ENCODE measurements around the gene NACA.
"Not testable (repeated sequence)": the region's sequence is repeated elsewhere in the genome, so short reads cannot be mapped to it uniquely, and the experiment has no call there.

The NACA gene

DNA sequence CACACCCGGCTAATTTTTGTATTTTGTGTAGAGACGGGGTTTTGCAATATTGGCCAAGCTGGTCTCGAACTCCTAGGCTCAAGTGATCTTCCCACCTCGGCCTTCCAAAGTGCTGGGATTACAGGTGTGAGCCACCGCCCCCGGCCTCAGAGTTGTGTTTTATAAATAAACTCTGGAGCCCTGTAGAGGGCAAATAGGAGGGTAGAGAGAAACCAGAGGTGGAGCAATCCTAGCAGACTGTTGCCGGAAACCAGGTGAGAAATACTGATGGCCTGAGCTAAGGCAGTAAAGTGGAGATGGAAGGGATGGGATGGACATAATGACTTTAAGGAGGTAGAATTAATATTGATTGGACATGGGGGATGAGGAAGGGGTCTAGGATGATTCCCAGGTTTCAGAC, 35.4 kb upstream of the NACA start:
- Histone ChIP-seq H2AK5ac (ENCODE audit: low read length, severe bottlenecking) (no peak overlapping the region), H3K23ac (ENCODE audit: low read length in 2 of 2) (no peak overlapping the region), H3K4me3 (ENCODE audit: insufficient read depth in 1 of 2, low read depth in 1 of 2, low read length in 2 of 2) (no peak overlapping the region), H3K9me3 (ENCODE audit: control insufficient read depth, low read length) (no peaks in the 10 kb centered on the region), H4K8ac (ENCODE audit: low read length) (no peak overlapping the region), H2BK5ac (ENCODE audit: low read depth, low read length, poor library complexity, severe bottlenecking) (no peak overlapping the region), H2BK15ac (ENCODE audit: low read depth, poor library complexity, severe bottlenecking) (no peak overlapping the region), H3K79me1 (replicated peaks; ENCODE audit: low read length, poor library complexity, severe bottlenecking) (no peaks in the 10 kb centered on the region), H3K4ac (ENCODE audit: low read depth in 1 of 2, low read length in 2 of 2) (no peak overlapping the region), H4K91ac (ENCODE audit: low read length) (no peak overlapping the region), H3K36me3 (ENCODE audit: control insufficient read depth in 1 of 2, insufficient read depth in 2 of 2, low read depth in 1 of 2, low read length in 2 of 2) (no peaks in the 10 kb centered on the region), H2AFZ (ENCODE audit: low read depth, low read length) (no peak overlapping the region), H3K4me2 (ENCODE audit: low read length, poor library complexity, severe bottlenecking) (no peak overlapping the region), H3K14ac (ENCODE audit: low read length in 2 of 2) (no peak overlapping the region), H2BK120ac (ENCODE audit: low read depth, low read length) (no peak overlapping the region), H3K4me1 (ENCODE audit: control insufficient read depth, insufficient read depth, low read depth, low read length) (no peaks in the 10 kb centered on the region), H3K27ac (ENCODE audit: low read length, poor library complexity, severe bottlenecking) (no peak overlapping the region), H2BK12ac (ENCODE audit: low read length in 2 of 2) (no peak overlapping the region), H3K27me3 (ENCODE audit: control insufficient read depth in 1 of 2, insufficient read depth in 1 of 2, low read length in 2 of 2) (no peaks in the 10 kb centered on the region), H3K18ac (ENCODE audit: low read depth in 1 of 2, low read length in 2 of 2) (no peak overlapping the region), H3K9ac (ENCODE audit: low read length) (no peak overlapping the region)
- DNase-seq: no peak
- 87% methylated on average over 7 of the region's 7 CpGs for WGBS

DNA sequence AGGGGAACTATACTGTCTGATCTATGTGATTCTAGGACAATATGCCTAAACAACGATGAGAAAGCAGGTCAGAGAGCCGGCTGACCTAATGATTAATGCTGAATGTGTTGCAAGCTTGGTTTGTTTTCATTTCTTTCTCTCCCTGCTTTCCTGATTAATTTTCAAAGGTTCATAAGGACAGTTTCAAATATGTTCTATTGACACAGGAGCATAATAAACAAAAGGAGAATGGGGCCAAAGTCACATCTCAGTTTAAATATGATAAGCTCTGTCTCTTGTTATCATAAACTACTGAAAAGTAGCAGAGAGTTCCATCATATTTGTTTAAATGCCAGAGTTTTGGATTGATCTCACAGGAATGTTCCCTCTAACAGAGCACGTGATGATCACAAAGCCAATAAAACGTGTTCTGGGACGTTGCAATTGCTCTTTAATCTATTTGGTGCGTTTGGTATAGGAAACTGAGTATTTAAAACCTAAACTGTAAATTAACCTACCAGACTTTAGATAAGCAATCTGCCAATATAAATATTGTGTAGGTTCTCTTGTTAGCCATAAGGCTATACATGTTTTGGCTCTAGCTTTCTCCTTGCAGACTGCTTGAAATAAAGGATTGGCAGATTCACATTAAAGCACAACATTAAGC, 34.3 kb upstream of the NACA start:
- Histone ChIP-seq H2AK5ac (ENCODE audit: low read length, severe bottlenecking) (no peak overlapping the region), H2BK120ac (ENCODE audit: low read depth, low read length) (no peak overlapping the region), H4K91ac (ENCODE audit: low read length) (no peak overlapping the region), H3K79me1 (replicated peaks; ENCODE audit: low read length, poor library complexity, severe bottlenecking) (no peaks in the 10 kb centered on the region), H3K9ac (ENCODE audit: low read length) (no peak overlapping the region), H2AFZ (ENCODE audit: low read depth, low read length) (no peak overlapping the region), H2BK15ac (ENCODE audit: low read depth, poor library complexity, severe bottlenecking) (no peak overlapping the region), H3K23ac (ENCODE audit: low read length in 2 of 2) (no peak overlapping the region), H3K27me3 (ENCODE audit: control insufficient read depth in 1 of 2, insufficient read depth in 1 of 2, low read length in 2 of 2) (no peaks in the 10 kb centered on the region), H3K9me3 (ENCODE audit: control insufficient read depth, low read length) (no peaks in the 10 kb centered on the region), H3K4me3 (ENCODE audit: insufficient read depth in 1 of 2, low read depth in 1 of 2, low read length in 2 of 2) (no peak overlapping the region), H2BK12ac (ENCODE audit: low read length in 2 of 2) (no peak overlapping the region), H3K18ac (ENCODE audit: low read depth in 1 of 2, low read length in 2 of 2) (no peak overlapping the region), H3K4ac (ENCODE audit: low read depth in 1 of 2, low read length in 2 of 2) (no peak overlapping the region), H3K14ac (ENCODE audit: low read length in 2 of 2) (no peak overlapping the region), H3K4me1 (ENCODE audit: control insufficient read depth, insufficient read depth, low read depth, low read length) (no peaks in the 10 kb centered on the region), H3K36me3 (ENCODE audit: control insufficient read depth in 1 of 2, insufficient read depth in 2 of 2, low read depth in 1 of 2, low read length in 2 of 2) (no peaks in the 10 kb centered on the region), H3K4me2 (ENCODE audit: low read length, poor library complexity, severe bottlenecking) (no peak overlapping the region), H3K27ac (ENCODE audit: low read length, poor library complexity, severe bottlenecking) (no peak overlapping the region), H4K8ac (ENCODE audit: low read length) (no peak overlapping the region), H2BK5ac (ENCODE audit: low read depth, low read length, poor library complexity, severe bottlenecking) (no peak overlapping the region)
- WGBS: 93% methylated on average over 6 of the region's 6 CpGs
- no peak for DNase-seq

DNA sequence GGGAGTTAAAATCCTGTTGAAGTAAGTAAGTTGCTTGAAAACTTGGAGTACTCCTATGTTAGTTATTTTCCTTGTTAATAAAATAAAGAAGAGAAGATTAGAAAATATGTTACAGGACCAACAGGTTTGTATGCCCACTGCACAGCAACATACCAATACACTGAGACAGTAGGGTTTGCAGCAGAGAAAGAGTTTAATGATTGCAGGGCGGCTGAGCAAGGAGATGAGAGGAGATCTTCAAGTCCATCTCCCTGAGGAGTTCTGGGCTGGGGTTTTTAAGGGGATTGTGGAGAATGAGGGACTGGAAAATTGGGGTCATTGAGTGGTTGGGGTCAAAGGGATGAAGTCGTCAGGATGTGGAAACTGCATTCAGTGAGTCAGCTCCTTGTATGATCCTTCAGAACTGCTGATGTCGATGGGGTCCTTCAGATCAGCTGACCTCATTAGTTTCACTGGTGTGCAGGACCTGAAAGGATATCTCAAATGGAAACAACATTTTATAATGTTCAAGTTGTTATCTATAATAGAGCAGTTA, 33.7 kb upstream of the NACA start:
- no peak overlapping the region for H4K91ac ChIP-seq (ENCODE audit: low read length)
- no peaks in the 10 kb centered on the region for H3K9me3 ChIP-seq (ENCODE audit: control insufficient read depth, low read length)
- 84% methylated on average over 3 of the region's 3 CpGs for WGBS
- no peak overlapping the region for H2BK120ac ChIP-seq (ENCODE audit: low read depth, low read length)
- no peak overlapping the region for H3K27ac ChIP-seq (ENCODE audit: low read length, poor library complexity, severe bottlenecking)
- no peaks in the 10 kb centered on the region for H3K36me3 ChIP-seq (ENCODE audit: control insufficient read depth in 1 of 2, insufficient read depth in 2 of 2, low read depth in 1 of 2, low read length in 2 of 2)
- DNase-seq: peak; percentile 42
- H2AK5ac ChIP-seq (ENCODE audit: low read length, severe bottlenecking): no peak overlapping the region
- no peak overlapping the region for H2BK5ac ChIP-seq (ENCODE audit: low read depth, low read length, poor library complexity, severe bottlenecking)
- no peak overlapping the region for H3K14ac ChIP-seq (ENCODE audit: low read length in 2 of 2)
- H3K23ac ChIP-seq (ENCODE audit: low read length in 2 of 2): no peak overlapping the region
- no peaks in the 10 kb centered on the region for H3K79me1 ChIP-seq (replicated peaks; ENCODE audit: low read length, poor library complexity, severe bottlenecking)
- H3K27me3 ChIP-seq (ENCODE audit: control insufficient read depth in 1 of 2, insufficient read depth in 1 of 2, low read length in 2 of 2): no peaks in the 10 kb centered on the region
- no peak overlapping the region for H3K18ac ChIP-seq (ENCODE audit: low read depth in 1 of 2, low read length in 2 of 2)
- no peaks in the 10 kb centered on the region for H3K4me1 ChIP-seq (ENCODE audit: control insufficient read depth, insufficient read depth, low read depth, low read length)
- no peak overlapping the region for H2BK12ac ChIP-seq (ENCODE audit: low read length in 2 of 2)
- no peak overlapping the region for H4K8ac ChIP-seq (ENCODE audit: low read length)
- no peak overlapping the region for H2BK15ac ChIP-seq (ENCODE audit: low read depth, poor library complexity, severe bottlenecking)
- no peak overlapping the region for H2AFZ ChIP-seq (ENCODE audit: low read depth, low read length)
- no peak overlapping the region for H3K9ac ChIP-seq (ENCODE audit: low read length)
- H3K4me3 ChIP-seq (ENCODE audit: insufficient read depth in 1 of 2, low read depth in 1 of 2, low read length in 2 of 2): no peak overlapping the region
- no peak overlapping the region for H3K4ac ChIP-seq (ENCODE audit: low read depth in 1 of 2, low read length in 2 of 2)
- H3K4me2 ChIP-seq (ENCODE audit: low read length, poor library complexity, severe bottlenecking): no peak overlapping the region

DNA sequence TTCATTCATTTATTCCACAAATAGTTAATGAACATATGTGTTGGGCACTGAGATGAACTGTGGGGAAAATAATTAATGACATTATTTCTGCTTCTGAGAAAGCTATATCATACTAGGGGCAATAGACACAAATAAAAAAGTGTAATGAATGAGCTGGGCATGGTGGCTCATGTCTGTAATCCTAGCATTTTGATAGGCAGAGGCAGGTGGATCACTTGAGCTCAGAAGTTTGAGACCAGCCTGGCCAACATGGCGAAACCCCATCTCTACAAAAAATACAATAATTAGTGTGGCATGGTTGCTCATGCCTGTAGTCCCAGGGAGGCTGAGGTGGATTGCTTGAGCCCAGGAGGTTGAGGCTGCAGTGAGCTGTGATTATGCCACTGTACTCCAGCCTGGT, 32.9 kb upstream of the NACA start:
- not testable (repeated sequence) for H3K36me3 ChIP-seq (ENCODE audit: control insufficient read depth in 1 of 2, insufficient read depth in 2 of 2, low read depth in 1 of 2, low read length in 2 of 2); H3K27ac ChIP-seq (ENCODE audit: low read length, poor library complexity, severe bottlenecking); H3K4me2 ChIP-seq (ENCODE audit: low read length, poor library complexity, severe bottlenecking); H3K4me3 ChIP-seq (ENCODE audit: insufficient read depth in 1 of 2, low read depth in 1 of 2, low read length in 2 of 2); DNase-seq; H2AK5ac ChIP-seq (ENCODE audit: low read length, severe bottlenecking); H3K23ac ChIP-seq (ENCODE audit: low read length in 2 of 2); H3K79me1 ChIP-seq (replicated peaks; ENCODE audit: low read length, poor library complexity, severe bottlenecking); H3K18ac ChIP-seq (ENCODE audit: low read depth in 1 of 2, low read length in 2 of 2); H2BK5ac ChIP-seq (ENCODE audit: low read depth, low read length, poor library complexity, severe bottlenecking); H3K27me3 ChIP-seq (ENCODE audit: control insufficient read depth in 1 of 2, insufficient read depth in 1 of 2, low read length in 2 of 2); H3K4ac ChIP-seq (ENCODE audit: low read depth in 1 of 2, low read length in 2 of 2); H2BK12ac ChIP-seq (ENCODE audit: low read length in 2 of 2); H3K14ac ChIP-seq (ENCODE audit: low read length in 2 of 2); H3K4me1 ChIP-seq (ENCODE audit: control insufficient read depth, insufficient read depth, low read depth, low read length); H3K9me3 ChIP-seq (ENCODE audit: control insufficient read depth, low read length); H2AFZ ChIP-seq (ENCODE audit: low read depth, low read length); H2BK120ac ChIP-seq (ENCODE audit: low read depth, low read length); H3K9ac ChIP-seq (ENCODE audit: low read length); H4K91ac ChIP-seq (ENCODE audit: low read length); H2BK15ac ChIP-seq (ENCODE audit: low read depth, poor library complexity, severe bottlenecking); H4K8ac ChIP-seq (ENCODE audit: low read length)
- WGBS: no CpG with 5 or more reads among the region's 1 CpG

Measured in mesenchymal stem cell (in vitro differentiated cells and primary cell).